Right lobe of liver (tissue), 4 donors: Measurements from ENCODE around the gene NANS.

Experiments
- POLR2A ChIP-seq: fragments of 450-650 bp; IDR thresholded peaks from one replicate; pipeline ENCODE4 v1.6.1; 2017; ENCODE audit warnings: antibody characterized with exemption, mild to moderate bottlenecking
- TF ChIP-seq, protein P1 (sequence below), 4 donors: fragments of 200-600 bp in 3 of 4; fragments of 450-650 bp in 1 of 4; IDR thresholded peaks; one replicate each; pipeline versions ENCODE4 v1.5.1 to v1.8.0; 2016 to 2022; ENCODE audit warnings: antibody characterized with exemption in 4 of 4, mild to moderate bottlenecking in 2 of 4
- donor health status: DM: no; HTN: no; CAD: no.
- donor health status: DM: no; HTN: no; CAD: no.
- donor health status: DM: no; HTN: yes; CAD: no.

DNA sequence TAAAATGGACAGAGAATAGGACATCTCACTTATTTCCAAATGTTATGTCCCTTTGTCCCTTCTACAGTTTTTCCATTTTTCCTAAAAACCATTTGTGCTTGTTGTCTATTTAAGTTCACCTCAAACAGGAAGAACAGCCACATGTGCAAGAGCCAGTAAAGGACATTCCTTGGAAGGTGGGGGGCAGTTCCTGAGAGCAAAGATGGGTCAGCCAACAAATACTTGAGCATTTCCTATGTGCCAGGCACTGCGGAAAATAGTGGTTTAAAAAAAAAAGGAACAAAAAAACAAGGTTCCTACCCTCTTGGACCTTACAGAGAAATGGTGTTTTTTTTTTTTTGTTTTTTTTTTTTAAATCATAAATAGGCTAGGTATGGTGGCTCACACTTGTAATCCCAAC, 46.6 kb upstream of the NANS start:
- TF ChIP-seq, protein P1, sequence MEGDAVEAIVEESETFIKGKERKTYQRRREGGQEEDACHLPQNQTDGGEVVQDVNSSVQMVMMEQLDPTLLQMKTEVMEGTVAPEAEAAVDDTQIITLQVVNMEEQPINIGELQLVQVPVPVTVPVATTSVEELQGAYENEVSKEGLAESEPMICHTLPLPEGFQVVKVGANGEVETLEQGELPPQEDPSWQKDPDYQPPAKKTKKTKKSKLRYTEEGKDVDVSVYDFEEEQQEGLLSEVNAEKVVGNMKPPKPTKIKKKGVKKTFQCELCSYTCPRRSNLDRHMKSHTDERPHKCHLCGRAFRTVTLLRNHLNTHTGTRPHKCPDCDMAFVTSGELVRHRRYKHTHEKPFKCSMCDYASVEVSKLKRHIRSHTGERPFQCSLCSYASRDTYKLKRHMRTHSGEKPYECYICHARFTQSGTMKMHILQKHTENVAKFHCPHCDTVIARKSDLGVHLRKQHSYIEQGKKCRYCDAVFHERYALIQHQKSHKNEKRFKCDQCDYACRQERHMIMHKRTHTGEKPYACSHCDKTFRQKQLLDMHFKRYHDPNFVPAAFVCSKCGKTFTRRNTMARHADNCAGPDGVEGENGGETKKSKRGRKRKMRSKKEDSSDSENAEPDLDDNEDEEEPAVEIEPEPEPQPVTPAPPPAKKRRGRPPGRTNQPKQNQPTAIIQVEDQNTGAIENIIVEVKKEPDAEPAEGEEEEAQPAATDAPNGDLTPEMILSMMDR (IDR thresholded peaks at IDR 0.05), result no peak
- TF ChIP-seq POLR2A, result no peak
